Prostate gland (tissue), 2 donors: ENCODE results near the gene BEAN1.

Experiments
- CTCF ChIP-seq, 4 experiments: fragments of 200-600 bp in 2 of 4; fragments of 450-650 bp in 2 of 4; sonication (generic) in 2 of 4; IDR thresholded peaks; 1 replicate in 3 of 4; 2 replicates in 1 of 4; pipeline ENCODE4 v1.5.1; 2016 to 2019; ENCODE audit warnings: antibody characterized with exemption in 4 of 4, mild to moderate bottlenecking in 2 of 4, moderate library complexity in 2 of 4
- POLR2A ChIP-seq: fragments of 450-650 bp; IDR thresholded peaks from one replicate; pipeline ENCODE4 v1.6.1; 2016; ENCODE audit warnings: antibody characterized with exemption, mild to moderate bottlenecking

DNA sequence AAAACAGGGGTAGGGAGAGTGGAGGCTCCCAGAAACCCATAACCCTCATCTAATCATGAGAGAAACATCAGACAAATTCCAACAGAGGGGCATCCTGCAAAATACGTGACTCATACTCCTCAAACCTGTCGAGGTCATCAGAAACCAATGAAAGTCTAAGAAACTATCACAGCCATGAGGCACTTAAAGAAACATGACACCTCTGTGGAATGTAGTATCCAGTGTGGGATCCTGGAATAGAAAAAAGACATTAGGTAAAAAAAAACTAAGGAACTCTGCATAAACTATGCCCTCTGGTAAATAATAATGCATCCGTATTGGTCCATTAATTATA is 44.2 kb upstream of the BEAN1 start:
- no peak for TF ChIP-seq POLR2A
- TF ChIP-seq CTCF (IDR thresholded peaks at IDR 0.05): no peak
